H1 (cell line): ENCODE data around the gene FLT3. TPM values are rescaled to one million over a fixed set of nuclear protein-coding genes. Genes with fewer than 3 reads are reported as not detected.

Source experiments
- CTCF ChIA-PET: fragments of 300-600 bp; sonication (Branson Sonifier 250); formaldehyde crosslinking; loops from one replicate; lab custom pipeline; 2021; ENCODE audit not compliant: partially characterized antibody; lab: Charles Lee
- POLR2A ChIA-PET: fragments of 300-600 bp; sonication (Branson Sonifier 250); formaldehyde crosslinking; loops from one replicate; lab custom pipeline; 2021; ENCODE audit warnings: inconsistent platforms; ENCODE audit not compliant: partially characterized antibody; lab: Charles Lee
- DNase-seq, 2 experiments: peaks; one replicate each; pipeline versions ENCODE4 v3.0.0 to v3.0.0-alpha.2; 2010 to 2022; ENCODE audit warnings: low spot score in 2 of 2, low read depth in 1 of 2, mixed read lengths in 1 of 2
- FAIRE-seq: peaks from 2 replicates; lab custom pipeline; 2011; peaks lifted over from hg19 to GRCh38; lab: Jason Lieb, UNC
- H2AFZ ChIP-seq: 2 replicates; pipeline ENCODE4 v1.8.1; 2012; ENCODE audit warnings: low read length, inconsistent platforms
- H2AK5ac ChIP-seq: 2 replicates; pipeline ENCODE4 v1.6.1; 2013; ENCODE audit warnings: low read depth, low read length
- H2BK120ac ChIP-seq: replicated peaks from 2 replicates; pipeline ENCODE3; 2013; ENCODE audit warnings: low read depth, low read length, inconsistent platforms
- H2BK12ac ChIP-seq: 2 replicates; pipeline ENCODE4 v1.6.1; 2013; ENCODE audit warnings: low read depth, low read length
- H2BK15ac ChIP-seq: 2 replicates; pipeline ENCODE4 v1.6.1; 2013; ENCODE audit warnings: low read length
- H2BK20ac ChIP-seq: 2 replicates; pipeline ENCODE4 v1.6.1; 2013; ENCODE audit warnings: low read length
- H2BK5ac ChIP-seq: 2 replicates; pipeline ENCODE4 v1.6.1; 2013; ENCODE audit warnings: low read depth, low read length
- H3K14ac ChIP-seq: 2 replicates; pipeline ENCODE4 v1.6.1; 2013; ENCODE audit warnings: inconsistent platforms; ENCODE audit not compliant: insufficient read length
- H3K18ac ChIP-seq: 2 replicates; pipeline ENCODE4 v1.6.1; 2013; ENCODE audit warnings: low read length; ENCODE audit errors: extremely low read depth
- H3K23ac ChIP-seq: 2 replicates; pipeline ENCODE4 v1.6.1; 2013; ENCODE audit warnings: inconsistent platforms; ENCODE audit not compliant: insufficient read length
- H3K23me2 ChIP-seq: 2 replicates; pipeline ENCODE4 v1.6.1; 2013; ENCODE audit warnings: low read depth, low read length
- H3K27ac ChIP-seq: 2 replicates; pipeline ENCODE4 v1.6.1; 2011; ENCODE audit warnings: low read depth, low read length, inconsistent platforms
- H3K27me3 ChIP-seq, 4 experiments: replicated peaks in 1 of 4; 1 replicate in 1 of 4; 2 replicates in 3 of 4; pipeline versions ENCODE4 v1.6.1 to v1.8.1; 2011 to 2013; ENCODE audit warnings: low read length in 3 of 4, mild to moderate bottlenecking in 3 of 4, inconsistent platforms in 2 of 4, mixed read lengths in 2 of 4, moderate library complexity in 1 of 4; ENCODE audit not compliant: control insufficient read depth in 3 of 4, insufficient read depth in 3 of 4; ENCODE audit errors: extremely low read depth in 1 of 4
- H3K36me3 ChIP-seq, 4 experiments: 2 replicates each; pipeline versions ENCODE4 v1.6.1 to v1.8.1; 2011 to 2013; ENCODE audit warnings: mild to moderate bottlenecking in 4 of 4, low read length in 3 of 4, moderate library complexity in 2 of 4, control low read depth in 1 of 4, inconsistent platforms in 1 of 4; ENCODE audit not compliant: insufficient read depth in 4 of 4, control insufficient read depth in 2 of 4
- H3K4ac ChIP-seq: replicated peaks from 2 replicates; pipeline ENCODE3; 2013; ENCODE audit warnings: low read length, low read depth, mixed read lengths, inconsistent platforms; ENCODE audit not compliant: insufficient read length
- H3K4me1 ChIP-seq, 4 experiments: replicated peaks in 1 of 4; 1 replicate in 1 of 4; 2 replicates in 3 of 4; pipeline versions ENCODE4 v1.6.1 to v1.8.1; 2011 to 2013; ENCODE audit warnings: low read length in 3 of 4, inconsistent platforms in 2 of 4, mixed read lengths in 1 of 4; ENCODE audit not compliant: insufficient read depth in 4 of 4, control insufficient read depth in 3 of 4
- H3K4me2 ChIP-seq, 2 experiments: 2 replicates each; pipeline versions ENCODE4 v1.6.1 to v1.8.1; 2011 to 2013; ENCODE audit warnings: low read depth in 2 of 2, low read length in 2 of 2, control low read depth in 1 of 2, inconsistent platforms in 1 of 2, mild to moderate bottlenecking in 1 of 2; ENCODE audit not compliant: insufficient read depth in 1 of 2
- H3K4me3 ChIP-seq, 4 experiments: fragments of 200-600, 300-600 bp in 1 of 4; sonication (generic), shearing (Covaris generic), sonication (Bioruptor Twin) in 1 of 4; 2 replicates each; pipeline versions ENCODE4 v1.5.1 to v1.8.1; 2011 to 2016; ENCODE audit warnings: low read length in 4 of 4, low read depth in 3 of 4, control low read depth in 2 of 4, inconsistent platforms in 2 of 4, mild to moderate bottlenecking in 2 of 4, mixed read lengths in 1 of 4, moderate library complexity in 1 of 4; ENCODE audit not compliant: insufficient read depth in 2 of 4; ENCODE audit errors: extremely low read depth in 1 of 4
- H3K56ac ChIP-seq: replicated peaks from 2 replicates; pipeline ENCODE3; 2013; ENCODE audit warnings: low read depth, mild to moderate bottlenecking, mixed read lengths, low read length, inconsistent platforms; ENCODE audit not compliant: insufficient read length
- H3K79me1 ChIP-seq: 2 replicates; pipeline ENCODE4 v1.6.1; 2013; ENCODE audit warnings: low read depth, low read length, control low read depth
- H3K79me2 ChIP-seq, 2 experiments: 2 replicates each; pipeline versions ENCODE4 v1.6.1 to v1.8.1; 2012 to 2013; ENCODE audit warnings: low read length in 2 of 2, mild to moderate bottlenecking in 2 of 2, inconsistent platforms in 1 of 2; ENCODE audit not compliant: insufficient read depth in 2 of 2, control insufficient read depth in 1 of 2
- H3K9ac ChIP-seq, 4 experiments: replicated peaks in 1 of 4; 1 replicate in 1 of 4; 2 replicates in 3 of 4; pipeline versions ENCODE4 v1.6.1 to v1.8.1; 2011 to 2013; ENCODE audit warnings: low read depth in 3 of 4, low read length in 3 of 4, control low read depth in 2 of 4, mild to moderate bottlenecking in 2 of 4, moderate library complexity in 2 of 4, inconsistent platforms in 1 of 4; ENCODE audit errors: extremely low read depth in 1 of 4
- H3K9me3 ChIP-seq, 2 experiments: 2 replicates each; pipeline versions ENCODE4 v1.6.1 to v1.8.1; 2012 to 2013; ENCODE audit warnings: mild to moderate bottlenecking in 2 of 2, moderate library complexity in 2 of 2, control low read depth in 1 of 2, inconsistent platforms in 1 of 2, low read depth in 1 of 2, low read length in 1 of 2, mixed read lengths in 1 of 2; ENCODE audit not compliant: insufficient read depth in 2 of 2
- H4K20me1 ChIP-seq, 2 experiments: replicated peaks in 1 of 2; 2 replicates each; pipeline versions ENCODE3 to v1.8.1; 2011 to 2013; ENCODE audit warnings: inconsistent platforms in 2 of 2, low read length in 2 of 2, mild to moderate bottlenecking in 1 of 2; ENCODE audit not compliant: insufficient read depth in 2 of 2, control insufficient read depth in 1 of 2
- H4K5ac ChIP-seq: 2 replicates; pipeline ENCODE4 v1.6.1; 2013; ENCODE audit warnings: low read length, low read depth, mixed read lengths, inconsistent platforms; ENCODE audit not compliant: insufficient read length
- H4K8ac ChIP-seq: 2 replicates; pipeline ENCODE4 v1.8.0; 2013; ENCODE audit warnings: mild to moderate bottlenecking, moderate library complexity, low read length, inconsistent platforms; ENCODE audit not compliant: insufficient read depth; ENCODE audit errors: extremely low read depth
- H4K91ac ChIP-seq: replicated peaks from 2 replicates; pipeline ENCODE3; 2013; ENCODE audit warnings: low read length, mixed read lengths, inconsistent platforms; ENCODE audit not compliant: insufficient read length
- BACH1 ChIP-seq: IDR thresholded peaks from 2 replicates; pipeline ENCODE4 v1.6.1; 2012; ENCODE audit warnings: low read length, improper control_type of control experiment
- EGR1 ChIP-seq: IDR thresholded peaks from 2 replicates; pipeline ENCODE4 v1.6.1; 2011; ENCODE audit warnings: low read depth, low read length, borderline replicate concordance
- KDM4A ChIP-seq: IDR thresholded peaks from one replicate; pipeline ENCODE4 v1.7.1; 2012; ENCODE audit warnings: low read depth, mild to moderate bottlenecking, moderate library complexity, low read length, inconsistent platforms; ENCODE audit not compliant: severe bottlenecking
- POLR2A ChIP-seq, 2 experiments: IDR thresholded peaks; 1 replicate in 1 of 2; 2 replicates in 1 of 2; pipeline ENCODE4 v1.6.1; 2011; ENCODE audit warnings: low read depth in 2 of 2, low read length in 2 of 2, mild to moderate bottlenecking in 2 of 2; ENCODE audit errors: control extremely low read depth in 1 of 2
- POLR2AphosphoS5 ChIP-seq: IDR thresholded peaks from 2 replicates; pipeline ENCODE4 v1.6.1; 2011; ENCODE audit warnings: low read depth, low read length
- RAD21 ChIP-seq, 2 experiments: IDR thresholded peaks in 1 of 2; conservative IDR thresholded peaks in 1 of 2; 2 replicates each; pipeline ENCODE4 v1.6.1; 2011; ENCODE audit warnings: low read depth in 2 of 2, low read length in 2 of 2, improper control_type of control experiment in 1 of 2, inconsistent platforms in 1 of 2, mild to moderate bottlenecking in 1 of 2, moderate library complexity in 1 of 2
- RFX5 ChIP-seq: IDR thresholded peaks from 2 replicates; pipeline ENCODE4 v1.6.1; 2011; ENCODE audit warnings: low read depth, low read length, improper control_type of control experiment, borderline replicate concordance
- RNF2 ChIP-seq: fragments of 200-900, 300-1000 bp; sonication (generic); IDR thresholded peaks from 2 replicates; pipeline ENCODE4 v1.7.1; 2016; ENCODE audit warnings: borderline replicate concordance, low read depth, mild to moderate bottlenecking, antibody characterized with exemption, low read length; ENCODE audit not compliant: poor library complexity, severe bottlenecking; ENCODE audit errors: missing control alignments
- SP4 ChIP-seq: IDR thresholded peaks from 2 replicates; pipeline ENCODE4 v1.6.1; 2012; ENCODE audit warnings: low read length, inconsistent platforms
- YY1 ChIP-seq: IDR thresholded peaks from 2 replicates; pipeline ENCODE4 v1.6.1; 2011; ENCODE audit warnings: low read depth, mild to moderate bottlenecking, low read length
- WGBS, 2 experiments: shearing (Covaris generic) in 1 of 2; methylation state at CpG; one replicate each; pipeline versions ENCODE4 v1.1.6 to v1.1.7; 2013 to 2015; ENCODE audit warnings: low lambda C conversion rate in 2 of 2, mixed read lengths in 2 of 2, inconsistent platforms in 1 of 2, low coverage in 1 of 2, missing lambda C conversion rate in 1 of 2; ENCODE audit not compliant: insufficient replicate concordance in 2 of 2, insufficient coverage in 1 of 2, insufficient read length in 1 of 2; ENCODE audit errors: extremely low coverage in 1 of 2, missing lambda C conversion rate in 1 of 2; 5-methylcytosine and 5-hydroxymethylcytosine counted together
- polyA plus RNA-seq, 7 experiments: library from polyadenylated mRNA; depleted of rRNA in 3 of 7; stranded (reverse) in 5 of 7; unstranded in 2 of 7; fragments of >200 nt in 5 of 7; fragments of 200-250 nt in 2 of 7; gene quantifications; 1 replicate in 5 of 7; 2 replicates in 1 of 7; 4 replicates in 1 of 7; pipeline versions ENCODE4 v1.2.1 to v1.2.3, GENCODE V29; 2011 to 2013; ENCODE audit warnings: missing spikeins in 2 of 7, mixed read lengths in 2 of 7
- total RNA-seq: library from RNA; stranded (reverse); fragmentation: NEBNext Ultra II Directional; extraction: Animal tissue kit (Norgen Biotek cat#: 25700); gene quantifications from 2 replicates; pipeline ENCODE4 v1.2.1, GENCODE V29; 2021

FLT3 gene
- total and polyA plus RNA-seq, 2 of the 8 experiments (the other 6 are each of a cell fraction or from before 2014, with no cell fraction given) = 0.44 to 0.71 TPM

DNA sequence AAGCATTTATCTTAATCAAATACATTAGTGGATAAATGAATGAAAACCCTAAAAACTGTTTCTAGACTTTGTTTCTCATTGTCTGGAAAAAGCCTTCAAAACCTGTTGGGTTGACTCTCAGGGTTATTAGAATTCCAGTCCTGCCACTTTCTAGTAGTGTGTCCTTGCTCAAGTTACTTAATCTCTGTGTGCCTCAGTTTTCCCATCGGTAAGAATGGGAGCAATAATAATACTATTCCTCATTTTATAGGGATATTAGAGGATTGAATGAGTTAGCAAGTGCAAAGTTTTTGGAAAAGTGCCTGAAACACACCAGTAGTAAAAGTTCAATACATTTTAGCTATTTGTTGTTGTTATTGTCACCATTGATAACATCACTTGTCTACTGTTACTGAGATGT is 114.8 kb downstream of the FLT3 start:
- H3K79me2 ChIP-seq = no peaks in the 10 kb centered on the region
- no peak overlapping the region for H2BK20ac ChIP-seq
- no peak overlapping the region for H3K56ac ChIP-seq
- H2BK15ac ChIP-seq = no peak overlapping the region
- no peak overlapping the region for H3K14ac ChIP-seq
- no peak overlapping the region for H2BK5ac ChIP-seq
- no peak overlapping the region for H3K23ac ChIP-seq
- 95% methylated on average over 1 of the region's 1 CpG; no CpG with 5 or more reads in 1 of the 2 experiments for WGBS, 2 experiments
- H3K36me3 ChIP-seq = peaks cover 0 to under 1% (median 0%) of the 10 kb centered on the region in 4 experiments; a peak in 1 of 8 replicates
- no peak overlapping the region for H4K8ac ChIP-seq
- peaks cover 30 to 51% (median 46%) of the 10 kb centered on the region in 4 experiments for H3K27me3 ChIP-seq
- no peaks in the 10 kb centered on the region for H3K9me3 ChIP-seq
- H3K9ac ChIP-seq = no peak overlapping the region
- FAIRE-seq (no peak), DNase-seq (no peak)
- no peak overlapping the region for H4K5ac ChIP-seq
- H4K91ac ChIP-seq = no peak overlapping the region
- H3K4me3 ChIP-seq = no peak overlapping the region
- no peak overlapping the region for H2AK5ac ChIP-seq
- H3K79me1 ChIP-seq = no peaks in the 10 kb centered on the region
- H3K23me2 ChIP-seq = no peaks in the 10 kb centered on the region
- no peak overlapping the region for H2AFZ ChIP-seq
- POLR2A ChIA-PET = no interaction called here
- TF ChIP-seq RFX5 (no peak), RAD21 (IDR thresholded peaks at IDR 0.05 in 1 of 2, conservative IDR thresholded peaks at IDR 0.05 in 1 of 2; ENCODE audit: low read depth in 2 of 2, low read length in 2 of 2) (no peak), POLR2A (IDR thresholded peaks at IDR 0.05; ENCODE audit: control extremely low read depth in 1 of 2, low read depth in 2 of 2, low read length in 2 of 2) (no peak), POLR2AphosphoS5 (no peak), RNF2 (no peak), YY1 (no peak), SP4 (no peak), KDM4A (no peak), EGR1 (no peak), BACH1 (no peak)
- TF ChIP-seq, all 59 proteins: peak for 0
- Histone ChIP-seq H3K4ac (no peak overlapping the region), H3K4me2 (no peak overlapping the region), H3K18ac (no peak overlapping the region), H2BK120ac (no peak overlapping the region), H2BK12ac (no peak overlapping the region), H3K4me1 (no peaks in the 10 kb centered on the region), H3K27ac (no peak overlapping the region), H4K20me1 (peaks cover 0 to 11% of the 10 kb centered on the region in 2 experiments)
- CTCF ChIA-PET = interaction anchor here (0.7 to 20.5 kb wide), 11 partner anchors 9 to 624 kb away, joined by 3 to 283 read pairs (median 7); partner anchors contain the start of gene CDX2
